Hepatocyte (in vitro differentiated cells): Measurements from ENCODE around the gene SAMD4A.

Source experiments
- EZH2 ChIP-seq: fragments of 200-600 bp; sonication (generic); IDR thresholded peaks from 2 replicates; pipeline ENCODE4 v1.6.1; 2016; ENCODE audit warnings: antibody characterized with exemption, mild to moderate bottlenecking, borderline replicate concordance
- EZH2phosphoT487 ChIP-seq: fragments of 200-600 bp; sonication (generic); IDR thresholded peaks from one replicate; pipeline ENCODE4 v1.6.1; 2018; ENCODE audit warnings: antibody characterized with exemption, mild to moderate bottlenecking, low read depth, moderate library complexity; ENCODE audit not compliant: unreplicated experiment, severe bottlenecking

GRCh38 chr14:54675236-54676128 lies 108.6 kb downstream of the SAMD4A start:
- TF ChIP-seq EZH2: no peak
- TF ChIP-seq EZH2phosphoT487: no peak
